Activated T-cell treated with anti-CD3 and anti-CD28 coated beads for 4 hours (primary cell): ENCODE measurements around the gene ZNF677.
"Not testable (repeated sequence)": the region's sequence is repeated elsewhere in the genome, so short reads cannot be mapped to it uniquely, and the experiment has no call there.

ENCODE experiments used
- DNase-seq: peaks from one replicate; pipeline ENCODE4 v3.0.0-alpha.2; 2020

ZNF677 gene

GRCh38 chr19:53192771-53193534, 61.7 kb downstream of the ZNF677 start, which contains the start of gene ZNF665:
TSS of gene ZNF665 (minus strand) at chr19:53193358. CDS start at chr19:53182898, 10,460 bp downstream.
- peak; percentile 68 for DNase-seq

- no peak for DNase-seq
These were observed 64.4 kb downstream of the ZNF677 start for GRCh38 chr19:53190253-53190652.

- not testable (repeated sequence) for DNase-seq
These were observed 64.9 kb downstream of the ZNF677 start for GRCh38 chr19:53189691-53190198.
